CMK (cell line): ENCODE data around the gene HMX1.

Source experiments
- DNase-seq: peaks from one replicate; pipeline ENCODE4 v3.0.0-alpha.2; 2010; ENCODE audit warnings: low read depth

Gene HMX1

GRCh38 chr4:8868321-8869001, 3.2 kb downstream of the HMX1 start:
- no peak for DNase-seq

GRCh38 chr4:8867624-8868320, 3.9 kb downstream of the HMX1 start:
- DNase-seq = no peak

GRCh38 chr4:8866828-8867623, 4.6 kb downstream of the HMX1 start:
- no peak for DNase-seq

- DNase-seq = no peak
Measured at GRCh38 chr4:8866421-8866820, 5.2 kb downstream of the HMX1 start.

GRCh38 chr4:8865681-8866310, 5.8 kb downstream of the HMX1 start:
- DNase-seq = no peak

- no peak for DNase-seq
Measured at GRCh38 chr4:8864912-8865680, 6.5 kb downstream of the HMX1 start.

- DNase-seq = no peak
Measured at GRCh38 chr4:8863686-8864682, 7.7 kb downstream of the HMX1 start.

- DNase-seq = no peak
Measured at GRCh38 chr4:8862800-8863685, 8.6 kb downstream of the HMX1 start.

GRCh38 chr4:8862334-8862733, 9.3 kb downstream of the HMX1 start:
- no peak for DNase-seq

- no peak for DNase-seq
Measured at GRCh38 chr4:8861576-8862295, 9.9 kb downstream of the HMX1 start.

GRCh38 chr4:8860892-8861575, 10.6 kb downstream of the HMX1 start:
- no peak for DNase-seq

- DNase-seq = no peak
Measured at GRCh38 chr4:8860096-8860891, 11.3 kb downstream of the HMX1 start.

- no peak for DNase-seq
Measured at GRCh38 chr4:8859550-8860095, 12.0 kb downstream of the HMX1 start.

- no peak for DNase-seq
Measured at GRCh38 chr4:8858701-8859210, 12.9 kb downstream of the HMX1 start.

GRCh38 chr4:8857766-8858700, 13.6 kb downstream of the HMX1 start:
- no peak for DNase-seq
